Endometrium (tissue), 2 donors: ENCODE data around the gene SNX3.

ENCODE experiments used
- FAIRE-seq: peaks from 2 replicates; lab custom pipeline; 2012; peaks lifted over from hg19 to GRCh38; lab: Jason Lieb, UNC
- donor health status: control.
- donor health status: control.

SNX3 gene

DNA sequence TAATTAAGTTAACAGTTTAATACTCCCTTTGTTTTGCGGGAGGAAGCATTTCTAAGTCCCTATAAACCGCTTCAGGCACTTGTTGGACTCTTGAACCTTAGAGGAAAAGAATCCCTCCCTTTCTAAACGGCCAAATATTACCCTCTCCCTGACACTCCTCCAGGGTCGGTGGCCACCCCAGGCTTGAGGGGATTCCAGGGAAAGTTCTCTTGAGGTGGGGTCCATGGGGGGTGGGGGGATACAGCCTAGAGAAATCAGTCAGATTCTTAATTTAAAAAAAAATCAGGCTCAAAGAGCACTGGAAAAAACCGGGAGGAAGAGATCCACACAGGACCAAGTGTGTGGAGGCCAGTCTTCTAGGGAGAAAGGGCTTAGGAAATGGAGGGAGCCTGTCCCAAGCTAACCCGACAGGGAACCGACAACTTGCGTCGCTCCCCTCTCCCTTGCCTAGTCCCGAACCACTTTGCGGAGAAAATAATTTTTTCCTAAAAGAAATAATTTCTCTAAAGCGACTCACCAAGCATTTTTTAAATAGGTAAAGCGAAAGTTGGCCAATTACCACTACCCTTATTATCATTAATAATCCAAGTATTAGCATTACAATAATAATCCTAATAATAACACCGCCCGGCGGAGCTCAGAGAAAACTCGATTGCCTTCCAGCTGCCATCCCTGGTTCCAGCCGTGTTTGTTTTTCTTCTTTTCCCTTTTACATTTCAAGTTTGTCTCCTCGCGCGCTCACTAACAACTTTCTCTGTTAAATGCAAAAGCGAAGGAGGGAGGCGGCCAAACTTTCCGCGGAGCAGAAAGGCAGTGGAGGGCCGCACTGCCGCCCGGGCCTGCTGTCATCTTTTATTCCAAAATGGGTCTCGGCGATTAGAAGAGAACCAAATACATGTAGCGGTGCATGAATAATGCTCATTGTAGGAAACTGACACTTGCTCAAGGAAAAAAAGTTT is 90.2 kb downstream of the SNX3 start:
- no peak for FAIRE-seq

DNA sequence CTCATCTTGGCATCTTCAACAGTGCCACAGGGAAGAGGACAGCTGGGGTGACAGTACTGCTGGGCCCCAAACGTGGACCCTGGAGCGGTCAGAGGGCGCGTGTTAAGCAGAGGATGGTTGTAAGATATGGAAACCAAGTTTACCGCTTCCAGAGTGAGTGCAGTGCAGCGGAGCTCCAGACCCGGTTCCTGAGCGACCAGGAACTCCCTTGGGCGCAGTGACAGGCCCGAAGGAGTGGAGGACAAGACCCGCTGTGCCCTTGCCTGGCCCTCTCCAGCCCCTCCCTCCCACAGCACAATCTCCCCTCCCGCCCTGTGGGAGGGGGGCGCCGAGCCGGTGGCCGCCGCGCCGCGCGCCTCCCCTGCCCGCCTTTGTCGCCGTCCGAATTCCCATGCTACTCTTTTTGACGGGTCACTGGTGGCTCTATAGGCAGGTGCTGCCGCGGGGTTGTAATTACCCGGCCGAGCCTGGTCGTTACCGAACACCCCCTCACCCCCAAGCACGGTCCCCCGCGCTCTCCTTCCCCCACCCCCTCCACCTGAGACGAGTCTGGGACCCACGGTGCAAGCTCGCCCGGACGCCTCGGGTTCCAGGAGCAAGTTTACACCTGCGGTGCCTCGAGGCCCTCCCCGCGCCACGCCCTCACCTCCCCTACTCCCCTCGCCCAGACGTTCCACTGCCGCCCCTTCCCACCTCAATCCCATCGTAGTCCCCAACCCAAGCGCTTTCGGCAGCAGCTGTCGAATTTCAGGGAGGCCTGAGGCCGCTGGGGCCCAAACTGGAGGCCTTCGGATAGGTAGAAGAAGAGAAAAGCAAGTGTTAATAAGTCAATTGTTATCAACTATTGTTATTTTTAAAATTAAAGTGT is 91.1 kb downstream of the SNX3 start:
- no peak for FAIRE-seq

DNA sequence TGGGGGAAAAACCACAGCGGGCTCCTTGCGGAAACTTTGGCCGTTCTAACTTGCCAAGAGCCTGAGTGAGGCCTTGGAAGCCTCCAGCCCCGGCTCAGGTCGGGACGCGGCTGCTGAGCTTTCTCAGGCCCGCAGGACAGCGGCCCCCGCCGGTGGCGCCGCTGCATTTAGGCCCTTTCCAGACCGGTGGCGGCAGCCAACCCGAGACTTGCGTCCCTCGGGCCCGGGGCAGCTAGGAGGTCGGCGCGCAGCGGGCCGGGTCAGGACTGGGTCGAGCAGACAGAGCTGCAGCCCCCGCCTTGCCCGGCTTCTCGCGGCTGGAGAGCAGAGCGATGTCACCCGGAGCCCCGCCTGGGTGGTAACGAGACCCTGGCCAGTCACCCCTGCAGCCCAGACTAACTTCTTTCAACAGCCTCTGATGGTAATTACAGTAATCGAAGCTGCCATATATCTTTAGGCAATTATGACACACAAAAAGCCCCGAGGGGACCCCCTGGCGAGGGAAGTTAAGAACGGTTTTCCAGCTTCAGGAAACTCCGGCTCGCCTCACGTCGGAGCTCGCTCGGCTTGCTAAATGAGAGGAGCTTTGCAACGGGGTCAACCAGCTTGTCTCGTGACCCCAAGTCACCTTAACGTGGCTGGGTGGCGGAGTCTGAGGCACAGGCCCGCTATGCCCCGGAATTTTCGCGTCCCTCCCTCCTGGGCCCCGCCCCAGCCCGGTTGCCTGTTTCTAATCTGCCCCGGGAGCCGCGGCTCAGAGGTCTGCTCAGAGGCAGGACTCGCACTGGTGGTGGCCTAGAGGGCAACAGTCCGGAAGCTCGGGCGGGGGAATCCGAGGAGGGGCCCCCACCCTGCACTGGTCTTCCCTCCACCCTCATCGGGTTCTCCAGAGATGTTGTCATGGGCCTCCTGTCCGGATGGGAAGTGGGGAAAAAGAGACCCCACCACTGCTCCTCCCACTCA is 92.1 kb downstream of the SNX3 start:
- no peak for FAIRE-seq

DNA sequence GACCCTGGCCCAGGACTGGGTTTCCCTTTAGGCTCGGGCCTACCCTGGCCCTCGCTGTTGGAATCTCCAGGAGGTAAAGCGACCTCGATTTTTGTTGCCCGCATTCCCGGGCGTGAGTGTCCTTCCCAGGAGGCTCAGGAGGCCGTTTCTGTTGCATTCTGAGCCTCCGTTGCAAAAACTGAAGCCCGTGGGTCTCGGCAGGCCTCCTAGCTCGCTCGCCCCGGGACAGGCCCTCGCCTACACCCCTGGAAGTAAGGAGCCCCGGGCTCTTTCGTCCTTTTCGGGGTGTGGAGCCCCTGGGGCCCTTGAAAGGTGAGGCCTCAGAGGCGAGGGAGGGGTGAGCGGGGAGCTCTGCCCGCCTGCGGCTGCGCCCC is 92.8 kb downstream of the SNX3 start:
- no peak for FAIRE-seq

DNA sequence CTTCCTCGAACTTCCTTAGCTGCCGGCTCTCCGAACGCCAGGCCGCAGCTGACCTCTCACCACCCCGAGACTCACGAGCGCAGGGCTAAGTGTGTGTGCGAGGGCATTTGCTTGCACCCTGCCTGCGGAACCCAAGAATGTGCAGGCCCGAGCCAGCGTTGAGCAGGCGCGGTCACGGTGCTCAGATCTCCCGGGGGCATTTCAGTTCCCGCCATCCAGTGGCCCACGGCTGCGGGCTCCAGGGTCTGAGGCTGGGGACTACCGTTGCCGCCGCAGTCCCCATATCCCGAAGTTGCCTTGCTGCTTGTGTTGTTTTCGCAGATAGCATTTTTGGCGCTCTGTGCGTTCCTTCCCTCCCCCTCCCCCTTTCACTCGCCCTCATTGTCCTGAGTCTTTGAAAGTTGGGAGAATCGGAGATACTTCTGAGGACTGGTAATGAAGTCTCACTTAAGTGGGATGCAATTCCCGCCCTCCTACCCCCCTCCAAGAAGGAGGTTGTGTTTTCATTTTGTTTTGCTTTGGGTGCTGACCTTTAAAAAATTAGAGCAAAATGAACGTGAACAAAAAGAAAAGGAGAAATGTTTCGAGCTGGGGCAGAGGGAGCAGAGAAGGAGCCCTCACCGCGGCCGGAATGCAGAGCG is 93.3 kb downstream of the SNX3 start:
- FAIRE-seq: no peak

DNA sequence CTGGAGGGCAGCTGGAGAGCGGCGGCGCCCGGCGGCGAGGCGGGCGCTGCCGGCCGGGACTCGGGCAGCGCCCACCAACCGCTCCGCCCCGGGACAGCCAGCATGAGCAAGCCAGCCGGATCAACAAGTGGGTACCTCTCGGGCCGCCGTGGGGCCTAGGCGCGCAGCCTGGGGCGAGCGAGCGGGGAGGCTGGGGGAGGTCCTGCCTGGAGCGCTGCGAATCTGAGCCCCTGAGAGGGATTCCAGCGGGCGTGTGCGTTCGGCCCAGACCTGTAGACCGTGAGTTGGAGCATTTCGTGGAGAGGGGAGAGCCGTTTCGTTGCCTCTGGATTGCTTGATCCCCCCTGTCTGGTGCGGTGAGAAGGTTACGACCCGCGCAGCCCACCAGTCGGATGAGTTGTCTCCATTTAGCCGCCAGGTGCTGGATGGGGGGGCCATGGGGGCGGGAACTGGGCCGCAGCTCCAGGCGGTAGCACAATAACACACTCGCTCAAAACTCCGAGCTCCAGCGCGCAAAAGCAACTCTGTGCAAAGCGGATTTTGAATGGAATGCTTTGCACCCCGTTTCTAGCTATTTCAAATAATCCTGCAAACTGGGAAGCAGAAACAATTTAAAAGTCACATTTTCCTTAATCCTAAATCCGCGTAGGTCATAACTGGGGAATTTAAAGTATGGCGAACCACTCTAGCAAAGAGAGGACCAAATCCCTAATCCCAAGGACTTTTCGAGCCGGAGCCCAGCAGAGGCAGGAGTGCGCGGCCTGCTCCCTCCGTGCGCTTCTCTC is 94.0 kb downstream of the SNX3 start:
- no peak for FAIRE-seq

DNA sequence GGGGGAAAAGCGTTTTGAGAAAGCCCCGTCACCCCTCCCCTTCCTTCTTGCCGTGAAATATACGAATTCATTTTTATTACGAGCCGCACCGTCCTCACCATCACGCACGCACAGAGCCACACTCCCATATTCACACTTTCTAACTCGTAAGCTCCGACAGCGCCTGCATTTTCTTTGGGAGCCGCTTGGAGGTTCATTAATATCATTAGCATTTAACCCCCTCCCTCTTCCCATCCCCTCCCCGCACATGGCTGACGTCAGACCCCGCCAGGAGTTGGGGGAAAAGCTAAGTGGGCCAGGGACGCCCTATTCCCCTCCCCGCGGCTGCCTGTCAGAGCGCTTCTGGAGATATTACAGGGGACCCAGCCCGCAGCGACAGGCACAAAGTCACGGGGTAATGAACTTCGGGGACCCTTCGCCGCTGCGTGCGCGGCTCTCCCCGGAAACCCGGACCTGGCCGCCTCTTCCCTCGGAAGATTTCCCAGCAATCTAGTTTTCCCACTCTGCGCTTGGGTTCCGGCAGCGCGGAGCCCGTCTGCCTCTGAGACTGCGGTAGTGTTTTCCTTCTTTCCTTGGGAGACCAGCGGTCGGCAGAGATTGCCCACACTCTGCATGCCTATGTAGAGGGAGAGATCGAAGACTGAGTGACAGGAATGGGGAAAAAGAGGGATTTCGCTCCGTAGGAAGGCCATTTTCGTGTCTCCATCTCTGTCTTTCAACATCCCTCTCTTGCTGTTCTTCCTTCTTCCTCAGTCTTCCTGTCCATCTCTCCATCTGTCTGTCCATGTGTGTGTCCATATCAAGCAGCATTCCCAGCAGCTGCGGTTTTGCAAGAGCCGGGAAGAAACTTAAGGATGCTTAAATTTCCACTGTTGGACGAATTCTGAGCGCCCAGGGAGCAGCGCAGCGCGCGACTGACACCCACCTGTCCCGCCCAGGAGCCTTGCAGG is 94.9 kb downstream of the SNX3 start, which contains the start of gene NR2E1:
TSS of gene NR2E1 (plus strand) at position 309 of the 950 bp plus-strand sequence. CDS start 744 bp downstream, outside the sequence.
- no peak for FAIRE-seq

DNA sequence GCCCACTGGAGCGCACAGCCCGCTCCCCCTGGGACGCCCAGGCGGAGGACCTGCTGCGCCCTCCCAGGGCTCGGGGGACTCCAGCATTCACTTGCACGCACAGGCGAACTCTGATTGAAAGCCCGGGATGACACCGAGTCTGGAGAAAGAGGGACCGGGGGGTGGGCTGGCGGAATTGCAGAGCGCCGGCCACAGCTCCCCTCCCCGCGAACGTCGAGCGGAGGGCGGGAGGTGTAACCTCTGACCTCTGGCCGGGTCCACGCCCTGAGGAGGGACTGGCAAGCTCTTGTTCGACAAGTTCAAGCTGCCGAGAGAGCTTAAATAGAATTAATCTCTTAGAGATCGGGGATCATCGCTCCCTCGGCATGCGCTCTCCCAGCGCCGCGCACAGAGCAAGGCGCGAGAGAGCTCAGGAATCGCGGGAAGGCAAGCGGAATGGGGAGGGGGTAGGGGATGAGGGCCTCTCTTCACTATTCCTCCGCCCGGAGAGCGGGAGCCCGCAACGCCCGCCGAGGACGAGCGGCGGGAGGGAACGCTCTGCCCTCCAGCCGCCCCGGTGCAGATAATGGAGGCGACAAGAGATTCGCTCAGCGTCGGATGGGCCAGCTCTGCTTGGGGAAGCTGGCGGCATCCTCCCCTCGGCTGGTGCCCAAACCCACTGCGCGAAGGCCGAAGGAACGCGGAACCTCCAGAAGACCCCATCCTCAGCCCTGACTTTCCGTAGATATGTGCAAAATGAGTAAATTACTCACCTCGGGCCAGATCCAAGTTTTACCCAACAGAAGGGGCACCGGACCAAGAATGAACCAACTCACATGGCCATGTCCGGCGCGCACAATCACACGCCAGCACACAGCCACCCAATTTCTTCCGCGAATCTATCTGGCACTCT is 95.8 kb downstream of the SNX3 start:
- FAIRE-seq: no peak

DNA sequence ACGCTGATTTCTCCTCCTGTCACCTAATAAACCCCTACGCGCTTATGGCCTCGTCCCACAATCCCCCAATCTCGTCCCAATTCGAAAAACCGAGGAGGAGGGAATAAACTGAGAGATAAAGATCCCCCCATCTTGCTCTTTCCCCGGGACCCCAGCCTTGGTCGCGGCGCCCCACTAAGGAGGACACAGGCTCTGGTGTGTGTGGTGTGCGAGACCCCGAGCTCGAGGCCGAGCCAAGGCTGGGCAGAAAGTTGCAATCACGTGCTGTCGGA is 96.4 kb downstream of the SNX3 start:
- FAIRE-seq: no peak

DNA sequence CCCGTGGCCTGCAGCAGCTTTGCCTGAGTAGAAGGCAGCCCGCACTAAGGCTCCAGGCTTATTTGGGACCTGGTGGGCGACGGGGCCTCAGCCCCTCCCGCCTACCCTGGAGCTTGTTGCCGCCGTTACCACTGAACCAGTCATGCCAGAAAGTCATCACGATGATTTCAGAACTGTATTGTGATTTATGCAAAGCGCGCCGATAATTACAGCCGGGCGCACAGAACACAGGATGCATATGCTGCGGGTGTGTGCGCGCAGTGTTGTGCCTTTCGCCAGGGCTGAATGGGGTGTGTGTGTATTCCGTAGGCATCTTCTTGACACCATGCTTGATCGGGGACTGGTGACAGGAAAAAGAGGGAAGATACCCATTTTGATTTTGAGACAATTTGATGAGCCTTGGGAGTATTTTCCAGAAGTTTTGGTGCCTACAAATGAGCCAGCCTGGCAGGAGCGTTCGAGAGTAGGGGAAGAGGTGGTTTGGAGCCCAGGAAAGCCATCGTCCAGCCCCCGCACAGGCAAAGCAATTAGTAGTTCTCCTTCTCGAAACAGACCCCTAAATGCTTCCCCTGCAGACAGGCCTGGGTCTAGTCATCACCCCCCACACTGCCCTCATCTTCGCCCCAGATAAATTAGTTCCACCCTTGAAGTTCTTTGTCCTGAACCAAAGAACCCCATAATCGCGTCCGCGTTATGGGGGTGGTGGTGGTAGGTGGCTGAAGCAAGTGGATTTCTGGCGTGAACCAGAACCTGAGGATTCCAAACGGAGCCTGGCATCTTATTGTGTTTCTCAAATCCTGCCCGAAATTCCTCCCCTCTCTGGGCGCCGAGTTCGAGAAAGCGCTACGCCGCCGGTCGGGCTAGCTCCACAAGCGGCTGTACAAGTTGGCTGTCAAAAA is 96.9 kb downstream of the SNX3 start:
- FAIRE-seq: no peak

DNA sequence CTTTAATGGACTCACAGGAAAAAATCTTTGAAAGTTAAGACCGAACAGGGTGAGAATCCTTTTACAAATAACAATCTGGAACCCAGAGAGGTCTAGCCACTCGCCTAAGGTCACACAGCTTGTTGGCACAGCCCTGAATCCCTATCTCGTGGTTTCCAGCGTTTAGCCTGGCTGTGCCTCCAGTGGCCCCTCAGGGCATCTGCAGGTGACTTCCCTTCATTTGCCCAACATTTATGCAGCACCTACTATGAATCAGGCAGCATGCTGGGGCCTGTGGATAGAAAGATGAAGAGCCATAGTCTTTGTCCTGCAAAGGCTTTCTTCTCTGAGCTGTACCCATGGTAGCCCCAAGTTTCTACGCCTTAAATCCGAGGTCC is 97.6 kb downstream of the SNX3 start:
- FAIRE-seq: no peak

DNA sequence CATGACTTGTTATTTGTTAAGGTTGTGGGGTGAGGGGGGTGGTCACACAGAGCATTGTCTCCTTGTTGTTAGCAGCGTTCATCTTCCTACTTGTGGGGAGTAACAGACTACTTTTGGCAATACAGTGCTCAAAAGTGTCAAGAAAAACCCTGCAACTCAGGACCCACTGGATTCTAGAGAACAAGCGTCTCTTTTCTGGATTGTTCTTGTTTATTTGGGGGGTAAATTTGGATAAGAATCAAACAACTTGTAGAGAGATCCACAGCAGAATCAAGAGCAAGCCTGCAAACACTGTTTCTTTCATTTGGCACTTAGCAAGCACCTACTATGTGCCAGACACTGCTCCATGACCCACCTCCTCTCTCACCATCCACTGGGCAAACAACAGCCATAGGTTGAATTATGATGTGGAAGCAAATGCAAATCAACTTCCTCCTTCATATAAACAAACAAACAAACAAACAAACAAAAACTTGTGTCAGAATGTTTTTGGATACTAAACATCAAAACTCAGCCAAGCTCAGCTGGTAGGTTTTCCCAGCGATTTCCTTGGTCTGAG is 99.0 kb downstream of the SNX3 start:
- FAIRE-seq: no peak
